Measurements from ENCODE around the gene HOXB9. TPM values are rescaled to one million over a fixed set of nuclear protein-coding genes. Genes with fewer than 3 reads are reported as not detected.

The HOXB9 gene
- total RNA-seq, 1 experiment from 2014 or later = not detected

DNA sequence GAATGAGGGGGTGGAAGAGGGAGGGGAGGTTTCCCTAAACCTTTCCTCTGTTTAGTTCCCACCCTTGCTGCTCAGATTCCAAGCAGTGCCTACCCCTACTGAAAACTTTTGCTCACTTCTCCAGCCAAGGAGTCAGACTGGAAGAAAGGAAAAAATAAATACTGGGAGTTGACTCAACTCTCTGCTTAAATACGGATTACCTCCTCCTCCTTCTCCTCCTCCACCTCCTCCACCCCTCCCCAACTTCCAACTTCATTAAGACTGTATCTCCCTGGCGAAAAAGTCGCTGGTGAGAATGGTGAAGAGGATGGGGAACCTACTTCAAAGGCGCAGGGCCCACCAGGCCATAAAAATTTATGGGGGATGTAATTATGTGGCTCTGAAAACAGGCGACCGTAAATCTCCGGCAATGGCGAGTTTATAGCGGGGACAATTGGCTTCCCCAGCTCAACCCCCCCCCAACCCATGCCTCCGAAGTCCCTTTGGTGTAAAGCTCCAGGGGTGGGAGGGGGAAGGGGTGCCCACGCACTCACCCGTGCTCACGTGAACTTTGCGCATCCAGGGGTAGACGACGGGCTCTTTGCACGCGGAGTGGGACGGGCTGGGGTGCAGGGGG, 48.7 kb downstream of the HOXB9 start:
- peak overlapping the region in 1 of 2 experiments; percentile 70; a peak in 3 of 5 replicates for H3K4me3 Mint-ChIP-seq
- no peak overlapping the region for H3K4me2 ChIP-seq (ENCODE audit: insufficient read depth, insufficient read length, low read length)
- H4K20me1 ChIP-seq (ENCODE audit: control insufficient read depth, insufficient read depth, insufficient read length) = no peaks in the 10 kb centered on the region

More for the DNA sequence above, 48.7 kb downstream of the HOXB9 start:
- Histone ChIP-seq H4K5ac (ENCODE audit: insufficient read length, low read depth, low read length) (no peak overlapping the region), H2BK5ac (ENCODE audit: insufficient read length, low read length) (no peak overlapping the region), H2AK5ac (ENCODE audit: insufficient read length, low read length) (no peak overlapping the region), H3K14ac (ENCODE audit: insufficient read depth, low read length) (no peak overlapping the region), H3K9ac (ENCODE audit: extremely low read depth, insufficient read length, low read length) (no peak overlapping the region), H2BK20ac (ENCODE audit: low read depth, low read length, poor library complexity, severe bottlenecking) (no peak overlapping the region), H3K23me2 (ENCODE audit: insufficient read length, low read depth, low read length, poor library complexity, severe bottlenecking) (no peaks in the 10 kb centered on the region), H3T11ph (ENCODE audit: low read length) (no peak overlapping the region), H4K91ac (ENCODE audit: insufficient read length, low read depth, low read length) (no peak overlapping the region), H2AFZ (ENCODE audit: low read length) (no peak overlapping the region), H3K4me1 (ENCODE audit: insufficient read depth, low read length) (no peaks in the 10 kb centered on the region), H3K9me3 (ENCODE audit: control insufficient read depth, low read depth, low read length) (no peaks in the 10 kb centered on the region), H3K56ac (ENCODE audit: insufficient read length, low read depth, low read length) (no peak overlapping the region), H3K79me1 (ENCODE audit: insufficient read depth, low read depth, low read length, poor library complexity, severe bottlenecking) (no peaks in the 10 kb centered on the region), H3K18ac (ENCODE audit: insufficient read length, low read depth, low read length) (no peak overlapping the region), H3K4ac (ENCODE audit: low read depth, low read length) (no peak overlapping the region), H2BK120ac (ENCODE audit: low read depth, low read length, poor library complexity, severe bottlenecking) (no peak overlapping the region), H3K79me2 (ENCODE audit: insufficient read depth, low read length) (no peaks in the 10 kb centered on the region), H4K8ac (replicated peaks; ENCODE audit: insufficient read length, low read depth, low read length) (no peak overlapping the region), H2BK12ac (ENCODE audit: insufficient read length, low read depth, low read length) (no peak overlapping the region), H3K23ac (ENCODE audit: insufficient read length, low read depth, low read length) (no peak overlapping the region), H2BK15ac (ENCODE audit: low read depth, low read length) (no peak overlapping the region), H3K27ac (ENCODE audit: insufficient read length, low read depth, low read length) (no peak overlapping the region), H3K27me3 (ENCODE audit: insufficient read depth, low read length) (peaks cover 96% of the 10 kb centered on the region)
- Mint-ChIP-seq H3K4me1 (peaks cover 2 to 31% of the 10 kb centered on the region in 2 experiments), H3K27ac (no peak overlapping the region), H3K27me3 (ENCODE audit: low read depth) (peaks cover 45% of the 10 kb centered on the region), H3K36me3 (ENCODE audit: insufficient read depth in 1 of 3, low read depth in 3 of 3) (no peaks in the 10 kb centered on the region; a peak in 2 of 7 replicates), H3K9me3 (peaks cover 7 to 17% of the 10 kb centered on the region in 2 experiments; a peak in 4 of 5 replicates)
- no CpG with 5 or more reads among the region's 19 CpGs for WGBS (ENCODE audit: extremely low coverage, insufficient read length, low lambda C conversion rate)
- DNase-seq = no peak
- TF ChIP-seq CTCF (conservative IDR thresholded peaks at IDR 0.05) = no peak

Data from H9 (cell line).